GM18508 (cell line): ENCODE data around the gene SPIN2B.
"Not testable (repeated sequence)": the region's sequence is repeated elsewhere in the genome, so short reads cannot be mapped to it uniquely, and the experiment has no call there.

Experiments used
- ATAC-seq: cut with Tn5 transposase; IDR thresholded peaks from one replicate; pipeline ENCODE4 v1.9.1; 2021; ENCODE audit warnings: moderate number of reproducible peaks; ENCODE audit not compliant: insufficient read depth, unreplicated experiment

The SPIN2B gene

DNA sequence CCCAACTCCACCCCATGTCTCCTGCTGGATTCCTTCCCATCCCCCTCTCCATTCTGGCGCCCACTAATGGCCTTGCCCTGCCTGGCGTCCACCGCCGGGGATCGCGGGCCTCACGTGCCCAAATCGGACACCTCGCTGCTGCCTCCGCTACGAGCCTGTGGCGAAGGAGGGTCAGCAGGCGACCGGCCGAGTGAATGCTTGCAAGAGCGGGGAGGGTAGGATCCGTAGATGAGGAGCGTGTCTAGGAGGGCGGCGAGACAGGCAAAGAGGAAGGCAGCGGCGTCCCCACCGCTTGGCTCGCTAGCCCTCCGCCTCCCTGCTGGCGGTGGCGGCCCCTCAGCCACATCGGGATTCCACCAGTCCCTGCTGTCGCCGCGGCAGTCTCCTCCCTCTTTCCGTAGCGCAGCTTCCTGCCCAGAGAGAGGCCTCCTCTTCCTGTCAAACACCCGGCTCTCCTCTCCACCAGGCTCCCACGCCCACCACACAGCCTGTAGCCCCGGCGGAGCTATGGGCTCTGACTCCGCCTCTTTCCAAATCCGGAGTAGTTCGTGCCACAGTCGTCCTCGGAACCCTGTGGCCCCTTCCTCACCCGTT, at the start of gene SPIN2B:
Gene SPIN2B (minus strand): TSS at position 387 of the 594 bp plus-strand sequence.
- peak; percentile 97 for ATAC-seq

- ATAC-seq: no peak
Observed at GRCh38 chrX:57156397-57157049, 35.2 kb upstream of the SPIN2B start.

DNA sequence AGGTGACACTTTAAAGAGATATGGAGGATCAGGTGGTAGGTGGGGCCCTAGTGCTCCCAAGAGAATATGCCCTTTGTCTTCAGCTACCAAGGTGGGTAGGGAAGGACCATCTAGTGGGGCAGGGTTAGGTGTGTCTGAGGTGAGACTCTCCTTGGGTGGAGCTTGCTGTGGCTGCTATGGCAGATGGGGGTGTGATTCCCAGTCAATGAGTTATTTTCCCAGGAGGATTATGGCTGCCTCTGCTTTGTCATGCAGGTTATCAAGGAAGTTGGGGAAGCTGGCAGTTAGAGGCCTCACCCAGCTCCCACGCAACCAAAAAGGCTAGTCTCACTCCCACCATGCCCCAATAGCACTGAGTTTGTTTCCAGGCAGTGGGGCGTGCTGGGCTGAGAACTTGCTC, 33.8 kb upstream of the SPIN2B start:
- no peak for ATAC-seq

DNA sequence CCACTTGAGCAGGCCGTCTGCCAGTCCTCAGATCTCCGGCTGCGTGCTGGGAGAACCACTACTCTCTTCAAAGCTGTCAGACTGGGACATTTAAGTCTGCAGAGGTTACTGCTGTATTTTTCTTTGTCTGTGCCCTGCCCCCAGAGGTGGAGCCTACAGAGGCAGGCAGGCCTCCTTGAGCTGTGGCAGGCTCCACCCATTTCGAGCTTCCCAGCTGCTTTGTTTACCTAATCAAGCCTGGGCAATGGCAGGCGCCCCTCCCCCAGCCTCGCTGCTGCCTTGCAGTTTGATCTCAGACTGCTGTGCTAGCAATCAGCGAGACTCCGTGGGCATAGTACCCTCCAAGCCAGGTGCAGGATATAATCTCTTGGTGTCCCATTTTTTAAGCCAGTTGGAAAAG, 30.9 kb upstream of the SPIN2B start:
- not testable (repeated sequence) for ATAC-seq

DNA sequence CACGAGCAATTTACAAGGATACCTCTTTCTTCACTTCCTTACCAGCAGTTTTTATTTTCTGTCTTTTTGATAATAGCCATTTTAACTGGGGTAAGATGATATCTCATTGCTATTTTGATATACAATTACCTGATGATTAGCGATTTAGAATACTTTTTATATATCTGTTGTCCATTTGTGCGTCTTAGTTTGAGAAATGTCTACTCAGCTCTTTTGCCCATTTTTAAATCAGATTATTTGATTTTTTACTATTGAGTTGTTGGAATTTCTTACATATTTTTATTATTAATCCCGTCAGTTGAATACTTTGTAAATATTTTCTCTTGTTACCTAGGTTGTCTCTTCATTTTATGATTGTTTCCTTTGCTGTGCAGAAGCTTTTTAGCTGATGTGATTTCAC, 17.3 kb upstream of the SPIN2B start:
- no peak for ATAC-seq

DNA sequence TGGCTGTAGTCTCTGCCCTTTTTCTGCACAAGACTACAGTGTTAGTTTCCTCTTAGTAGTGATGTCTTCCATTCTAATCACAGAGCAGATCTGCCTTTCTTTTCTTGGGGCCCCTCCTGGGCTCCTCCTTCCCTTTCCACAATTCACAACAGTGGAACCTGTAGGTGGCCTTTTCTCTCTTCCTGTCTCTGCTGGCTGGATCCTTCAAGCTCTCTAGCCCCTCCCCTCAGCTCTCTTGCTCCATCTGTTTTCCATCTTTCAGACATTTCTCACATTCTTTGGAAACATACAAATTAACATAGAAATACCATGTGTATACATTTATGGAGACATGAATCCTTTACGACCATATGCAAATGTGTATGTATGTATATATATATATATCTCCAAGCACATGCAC, 16.2 kb upstream of the SPIN2B start:
- ATAC-seq: no peak

DNA sequence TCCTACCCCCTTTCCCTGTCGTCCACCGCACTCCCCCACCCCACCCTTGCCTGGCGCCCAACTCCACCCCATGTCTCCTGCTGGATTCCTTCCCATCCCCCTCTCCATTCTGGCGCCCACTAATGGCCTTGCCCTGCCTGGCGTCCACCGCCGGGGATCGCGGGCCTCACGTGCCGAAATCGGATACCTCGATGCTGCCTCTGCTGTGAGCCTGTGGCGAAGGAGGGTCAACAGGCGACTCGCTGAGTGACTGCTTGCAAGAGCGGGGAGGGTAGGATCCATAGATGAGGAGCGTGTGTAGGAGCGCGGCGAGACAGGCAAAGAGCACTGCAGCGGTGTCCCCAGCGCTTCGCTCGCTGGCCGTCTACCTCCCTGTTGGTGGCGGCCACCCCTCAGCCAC, 15.7 kb upstream of the SPIN2B start, which contains the start of gene SPIN2A:
Gene SPIN2A (minus strand): TSS at position 325 of the 400 bp plus-strand sequence. CDS start 800 bp downstream, outside the sequence.
- ATAC-seq: not testable (repeated sequence)

DNA sequence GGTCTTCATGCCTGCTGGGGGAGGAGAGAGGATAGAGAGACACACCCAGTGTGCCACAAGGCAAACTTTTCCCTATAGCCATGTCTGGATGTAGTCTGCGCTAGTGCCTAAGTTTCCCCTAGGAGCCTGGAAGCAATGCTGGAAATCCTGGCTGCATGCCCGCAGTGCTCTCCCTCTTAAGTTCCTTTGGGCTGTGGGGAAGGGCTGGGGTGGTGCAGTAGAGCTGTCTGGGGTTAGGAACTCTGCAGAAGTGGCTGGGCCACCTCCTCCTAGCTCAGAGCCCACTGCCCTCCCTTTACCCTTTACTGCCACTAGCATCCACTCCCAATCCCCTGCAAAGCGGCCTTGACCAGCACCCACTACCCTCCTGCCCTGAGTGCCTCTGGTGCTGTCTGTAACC, 15.2 kb upstream of the SPIN2B start:
- not testable (repeated sequence) for ATAC-seq

GRCh38 chrX:57135287-57135686, 13.9 kb upstream of the SPIN2B start:
- ATAC-seq: no peak

GRCh38 chrX:57134702-57135101, 13.4 kb upstream of the SPIN2B start:
- no peak for ATAC-seq

DNA sequence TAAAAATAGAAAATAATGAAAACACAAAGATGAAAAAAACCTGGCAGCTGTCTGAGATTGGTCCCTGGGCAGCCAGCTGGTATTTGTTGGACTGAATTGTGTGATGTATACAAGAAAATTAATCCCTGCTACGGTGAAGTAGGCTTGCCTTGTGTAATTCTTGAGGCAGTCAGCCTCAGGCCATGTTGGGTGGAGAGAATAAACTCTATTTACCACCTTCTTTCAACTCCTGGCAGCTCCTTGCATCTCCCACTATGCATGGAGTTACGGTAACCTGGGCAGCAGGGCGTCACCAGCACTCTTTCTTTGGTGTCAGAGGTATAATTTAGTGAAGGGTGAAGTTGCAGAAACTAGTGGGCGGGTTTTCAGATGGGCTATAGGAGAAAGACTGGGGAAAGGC, 12.4 kb upstream of the SPIN2B start:
- no peak for ATAC-seq

DNA sequence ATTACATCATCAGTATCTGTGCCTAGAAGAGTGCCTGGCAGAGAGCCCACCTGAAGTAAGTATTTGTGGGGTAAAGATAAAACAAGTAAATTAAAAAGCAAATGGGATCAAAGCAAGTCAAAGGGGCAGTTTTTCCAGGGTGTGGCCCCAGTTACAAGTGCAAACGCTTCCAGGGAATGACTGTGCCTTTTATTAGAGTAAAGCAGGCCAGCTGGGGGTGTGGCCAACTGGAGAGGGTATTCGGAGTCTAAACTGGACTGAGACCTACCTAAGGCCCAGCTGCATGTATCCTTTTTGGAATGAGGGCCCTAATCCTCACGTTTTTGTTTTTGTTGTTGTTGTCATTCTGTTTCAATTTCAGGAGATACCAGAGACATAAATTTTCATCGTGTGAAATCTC, 11.9 kb upstream of the SPIN2B start:
- ATAC-seq: not testable (repeated sequence)

DNA sequence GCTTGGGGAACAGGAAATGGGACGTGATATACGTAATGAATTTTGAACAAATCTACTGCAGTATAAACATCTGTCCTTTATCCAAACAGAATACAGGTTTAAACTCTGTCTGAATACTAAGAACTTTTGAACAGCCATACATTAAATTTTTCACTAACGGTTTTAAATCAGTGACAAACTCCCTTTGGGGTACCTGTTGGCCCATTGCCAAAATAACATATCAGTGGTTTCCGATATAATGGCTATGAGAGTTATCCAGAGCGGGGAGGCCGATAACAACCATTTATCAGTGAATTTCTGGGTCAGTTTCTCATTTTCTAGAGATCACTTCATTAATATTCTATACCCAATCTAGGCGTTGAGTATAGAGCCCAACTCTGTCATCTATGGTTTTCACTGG, 10.7 kb upstream of the SPIN2B start:
- ATAC-seq: no peak

DNA sequence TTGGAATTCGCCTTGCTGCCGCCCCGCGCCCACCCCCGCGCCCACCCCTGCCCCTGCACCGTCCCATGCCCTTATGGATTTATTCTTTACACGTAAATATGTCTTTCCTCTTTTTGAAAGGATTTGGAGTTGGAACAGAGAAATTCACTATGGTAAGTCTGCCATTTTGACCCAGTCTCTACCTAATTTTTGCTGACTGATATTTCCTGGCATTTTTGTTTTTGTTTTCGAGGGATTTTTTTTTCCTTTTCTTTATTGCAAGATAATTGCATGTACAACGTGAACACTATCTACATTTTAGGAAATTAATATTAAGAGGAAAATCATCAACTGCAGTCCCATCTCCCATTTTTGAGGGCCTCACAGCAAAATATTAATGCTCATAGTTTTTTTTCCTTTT, 468 bp upstream of the SPIN2B start:
- no peak for ATAC-seq

- ATAC-seq: not testable (repeated sequence)
Observed at GRCh38 chrX:57120619-57121161, 658 bp downstream of the SPIN2B start.

- ATAC-seq: no peak
Observed at GRCh38 chrX:57119416-57119815, 1.9 kb downstream of the SPIN2B start.

DNA sequence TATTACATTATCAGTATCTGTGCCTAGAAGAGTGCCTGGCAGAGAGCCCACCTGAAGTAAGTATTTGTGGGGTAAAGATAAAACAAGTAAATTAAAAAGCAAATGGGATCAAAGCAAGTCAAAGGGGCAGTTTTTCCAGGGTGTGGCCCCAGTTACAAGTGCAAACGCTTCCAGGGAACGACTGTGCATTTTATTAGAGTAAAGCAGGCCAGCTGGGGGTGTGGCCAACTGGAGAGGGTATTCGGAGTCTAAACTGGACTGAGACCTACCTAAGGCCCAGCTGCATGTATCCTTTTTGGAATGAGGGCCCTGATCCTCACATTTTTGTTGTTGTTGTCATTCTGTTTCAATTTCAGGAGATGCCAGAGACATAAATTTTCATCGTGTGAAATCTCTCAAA, 3.8 kb downstream of the SPIN2B start:
- not testable (repeated sequence) for ATAC-seq

GRCh38 chrX:57104921-57105398, 16.4 kb downstream of the SPIN2B start:
- ATAC-seq: no peak

DNA sequence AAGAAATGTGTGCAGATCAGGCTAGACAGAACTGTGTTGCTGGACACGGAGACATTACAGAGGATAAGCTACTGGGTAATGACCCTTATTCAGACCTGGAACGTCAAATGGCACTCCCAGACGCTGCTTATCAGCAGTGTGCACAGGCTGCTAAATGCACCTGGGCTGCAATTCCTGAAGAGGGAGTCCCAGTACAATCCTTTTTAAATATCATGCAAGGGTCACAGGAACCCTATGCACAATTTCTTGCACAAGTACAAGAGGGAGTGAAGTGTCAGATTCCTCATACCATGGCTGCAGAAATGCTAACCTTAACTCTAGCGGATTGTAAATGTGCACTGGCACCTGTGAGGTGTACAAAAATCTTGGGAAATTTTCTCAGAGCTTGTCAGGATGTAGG, 16.9 kb downstream of the SPIN2B start:
- ATAC-seq: no peak

- ATAC-seq: no peak
Observed at GRCh38 chrX:57103489-57103888, 17.9 kb downstream of the SPIN2B start.

DNA sequence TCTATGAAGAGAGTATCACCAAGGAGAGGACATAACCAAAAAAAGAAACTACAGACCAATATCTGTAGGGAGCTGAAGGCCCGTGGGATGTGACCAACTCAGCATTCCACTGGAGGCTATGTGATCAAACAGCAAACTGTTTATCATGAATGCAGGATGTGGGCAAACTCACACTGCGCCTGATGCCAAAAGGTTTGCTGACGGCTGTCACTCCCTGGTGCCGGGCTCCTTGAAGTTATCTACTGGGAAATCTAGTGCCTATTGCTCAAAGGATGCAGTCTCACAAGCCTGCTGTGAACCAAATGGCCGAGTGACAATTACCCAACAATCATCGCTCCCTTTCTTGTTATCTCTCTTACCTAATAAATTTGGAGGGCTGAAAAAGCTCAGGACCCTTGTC, 18.4 kb downstream of the SPIN2B start:
- not testable (repeated sequence) for ATAC-seq

- no peak for ATAC-seq
Observed at GRCh38 chrX:57083143-57083542, 38.2 kb downstream of the SPIN2B start.
